ENCODE measurements around the gene MBTD1.
A peak's percentile ranks its signal among the peaks of the same experiment; 100 is the strongest.
"Not testable (repeated sequence)": the region's sequence is repeated elsewhere in the genome, so short reads cannot be mapped to it uniquely, and the experiment has no call there.

Gene MBTD1

DNA sequence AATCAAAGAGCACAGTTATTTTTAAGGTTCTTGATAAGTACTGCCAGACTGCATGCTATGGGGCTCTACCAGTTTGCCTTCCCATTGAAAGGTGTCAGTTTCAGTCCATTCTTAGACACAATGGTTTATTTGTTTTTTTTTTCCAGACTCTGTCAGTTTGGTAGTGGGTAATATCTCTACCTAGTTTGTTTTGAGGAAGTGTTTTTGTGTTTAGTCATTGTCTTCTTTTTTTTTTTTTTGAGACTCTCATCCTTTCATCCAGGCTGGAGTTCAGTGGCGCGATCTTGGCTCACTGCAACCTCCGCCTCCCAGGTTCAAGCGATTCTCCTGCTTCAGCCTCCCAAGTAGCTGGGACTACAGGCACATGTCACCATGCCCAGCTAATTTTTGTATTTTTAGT lies 4.6 kb upstream of the MBTD1 start:
- H3K14ac ChIP-seq (ENCODE audit: low read length); H3K9ac ChIP-seq (ENCODE audit: low read length); H3K4ac ChIP-seq (ENCODE audit: low read depth, low read length); H4K12ac ChIP-seq (ENCODE audit: low read depth, low read length); H2BK120ac ChIP-seq (ENCODE audit: insufficient read depth, low read length, poor library complexity); H4K8ac ChIP-seq (ENCODE audit: low read depth, low read length); H3K4me2 ChIP-seq (ENCODE audit: low read length); H2BK5ac ChIP-seq (ENCODE audit: low read depth, low read length, poor library complexity); H2AFZ ChIP-seq (ENCODE audit: insufficient read depth, low read length, poor library complexity); H3K27ac ChIP-seq (ENCODE audit: low read depth, low read length); H3K4me3 ChIP-seq (ENCODE audit: low read depth, low read length); H3K23ac ChIP-seq (ENCODE audit: low read length); H3K27me3 ChIP-seq (ENCODE audit: insufficient read depth, low read length); H2BK12ac ChIP-seq (ENCODE audit: low read length); H3K9me3 ChIP-seq (ENCODE audit: insufficient read depth, low read depth, low read length); H3K18ac ChIP-seq (ENCODE audit: low read length); H2AK5ac ChIP-seq (ENCODE audit: low read length): not testable (repeated sequence)
- H4K91ac ChIP-seq (ENCODE audit: low read depth, low read length) = peak overlapping the region; percentile 33
- H3K79me1 ChIP-seq (ENCODE audit: low read length) = peaks cover 16% of the 10 kb centered on the region
- peaks cover 15% of the 10 kb centered on the region for H3K79me2 ChIP-seq (ENCODE audit: control insufficient read depth, insufficient read depth, low read length, poor library complexity)
- no CpG with 5 or more reads among the region's 4 CpGs for WGBS (ENCODE audit: extremely low coverage, insufficient coverage, insufficient read length)
- H3K4me1 ChIP-seq (ENCODE audit: control insufficient read depth in 1 of 2, insufficient read depth in 2 of 2, low read length in 2 of 2) = peaks cover 10 to 14% of the 10 kb centered on the region in 2 experiments
- DNase-seq = peak in 1 of 2 donors; percentile 26
- peaks cover 18 to 20% of the 10 kb centered on the region in 2 experiments for H3K36me3 ChIP-seq (ENCODE audit: control insufficient read depth in 1 of 2, insufficient read depth in 2 of 2, low read length in 2 of 2)

- peaks cover 10 to 18% of the 10 kb centered on the region in 2 experiments for H3K4me1 ChIP-seq (ENCODE audit: control insufficient read depth in 1 of 2, insufficient read depth in 2 of 2, low read length in 2 of 2)
- H4K8ac ChIP-seq (ENCODE audit: low read depth, low read length) = no peak overlapping the region
- H3K27ac ChIP-seq (ENCODE audit: low read depth, low read length) = peak overlapping the region; percentile 81
- no peak overlapping the region for H2BK120ac ChIP-seq (ENCODE audit: insufficient read depth, low read length, poor library complexity)
- H2BK5ac ChIP-seq (ENCODE audit: low read depth, low read length, poor library complexity) = peak overlapping the region; percentile 68
- no peaks in the 10 kb centered on the region for H3K27me3 ChIP-seq (ENCODE audit: insufficient read depth, low read length)
- no peak overlapping the region for H3K23ac ChIP-seq (ENCODE audit: low read length)
- no peak overlapping the region for H2AFZ ChIP-seq (ENCODE audit: insufficient read depth, low read length, poor library complexity)
- no peak overlapping the region for H3K18ac ChIP-seq (ENCODE audit: low read length)
- H4K12ac ChIP-seq (ENCODE audit: low read depth, low read length) = no peak overlapping the region
- H3K4ac ChIP-seq (ENCODE audit: low read depth, low read length) = no peak overlapping the region
- no peak overlapping the region for H3K14ac ChIP-seq (ENCODE audit: low read length)
- H2BK12ac ChIP-seq (ENCODE audit: low read length) = no peak overlapping the region
- H3K36me3 ChIP-seq (ENCODE audit: control insufficient read depth in 1 of 2, insufficient read depth in 2 of 2, low read length in 2 of 2) = peaks cover 12 to 14% of the 10 kb centered on the region in 2 experiments
- peak; percentile 82 to 97 for DNase-seq
- H3K4me3 ChIP-seq (ENCODE audit: low read depth, low read length) = no peak overlapping the region
- WGBS (ENCODE audit: extremely low coverage, insufficient coverage, insufficient read length) = no CpG with 5 or more reads among the region's 3 CpGs
- H3K79me1 ChIP-seq (ENCODE audit: low read length) = peaks cover 16% of the 10 kb centered on the region
- peaks cover 21% of the 10 kb centered on the region for H3K79me2 ChIP-seq (ENCODE audit: control insufficient read depth, insufficient read depth, low read length, poor library complexity)
- no peak overlapping the region for H3K4me2 ChIP-seq (ENCODE audit: low read length)
- H4K91ac ChIP-seq (ENCODE audit: low read depth, low read length) = no peak overlapping the region
- H3K9me3 ChIP-seq (ENCODE audit: insufficient read depth, low read depth, low read length) = no peaks in the 10 kb centered on the region
- no peak overlapping the region for H2AK5ac ChIP-seq (ENCODE audit: low read length)
- H3K9ac ChIP-seq (ENCODE audit: low read length) = no peak overlapping the region
These were observed 3.2 kb upstream of the MBTD1 start for GRCh38 chr17:51263006-51263405.

- H2BK12ac ChIP-seq (ENCODE audit: low read length) = peak overlapping the region; percentile 20
- peaks cover 5 to 10% of the 10 kb centered on the region in 2 experiments for H3K36me3 ChIP-seq (ENCODE audit: control insufficient read depth in 1 of 2, insufficient read depth in 2 of 2, low read length in 2 of 2)
- peak overlapping the region; percentile 88 for H3K4me2 ChIP-seq (ENCODE audit: low read length)
- no peaks in the 10 kb centered on the region for H3K9me3 ChIP-seq (ENCODE audit: insufficient read depth, low read depth, low read length)
- peak overlapping the region; percentile 72 for H3K14ac ChIP-seq (ENCODE audit: low read length)
- H2BK120ac ChIP-seq (ENCODE audit: insufficient read depth, low read length, poor library complexity) = peak overlapping the region; percentile 24
- peak overlapping the region; percentile 64 for H2AFZ ChIP-seq (ENCODE audit: insufficient read depth, low read length, poor library complexity)
- H3K4me1 ChIP-seq (ENCODE audit: control insufficient read depth in 1 of 2, insufficient read depth in 2 of 2, low read length in 2 of 2) = peaks cover 10 to 18% of the 10 kb centered on the region in 2 experiments
- H3K79me1 ChIP-seq (ENCODE audit: low read length) = peaks cover 16% of the 10 kb centered on the region
- H2BK5ac ChIP-seq (ENCODE audit: low read depth, low read length, poor library complexity) = no peak overlapping the region
- no CpG with 5 or more reads among the region's 42 CpGs for WGBS (ENCODE audit: extremely low coverage, insufficient coverage, insufficient read length)
- H2AK5ac ChIP-seq (ENCODE audit: low read length) = no peak overlapping the region
- peak overlapping the region; percentile 93 for H3K4me3 ChIP-seq (ENCODE audit: low read depth, low read length)
- H3K23ac ChIP-seq (ENCODE audit: low read length) = no peak overlapping the region
- peak overlapping the region; percentile 94 for H3K4ac ChIP-seq (ENCODE audit: low read depth, low read length)
- peak overlapping the region; percentile 74 for H3K18ac ChIP-seq (ENCODE audit: low read length)
- H4K91ac ChIP-seq (ENCODE audit: low read depth, low read length) = peak overlapping the region; percentile 11
- no peaks in the 10 kb centered on the region for H3K27me3 ChIP-seq (ENCODE audit: insufficient read depth, low read length)
- H3K27ac ChIP-seq (ENCODE audit: low read depth, low read length) = peak overlapping the region; percentile 91
- H3K9ac ChIP-seq (ENCODE audit: low read length) = peak overlapping the region; percentile 44
- H3K79me2 ChIP-seq (ENCODE audit: control insufficient read depth, insufficient read depth, low read length, poor library complexity) = peaks cover 23% of the 10 kb centered on the region
- H4K12ac ChIP-seq (ENCODE audit: low read depth, low read length) = no peak overlapping the region
- peak; percentile 33 to 50 for DNase-seq
- H4K8ac ChIP-seq (ENCODE audit: low read depth, low read length) = peak overlapping the region; percentile 88
These were observed 1.4 kb upstream of the MBTD1 start for GRCh38 chr17:51261024-51261963.

GRCh38 chr17:51260237-51261023 lies 581 bp upstream of the MBTD1 start, which contains the start of gene UTP18:
Gene UTP18, plus strand, starts transcription at chr17:51260546. Its CDS starts 39 bp downstream, at chr17:51260585.
- Histone ChIP-seq H4K91ac (ENCODE audit: low read depth, low read length) (peak within 1 kb of the TSS; percentile 82), H2BK120ac (ENCODE audit: insufficient read depth, low read length, poor library complexity) (peak within 1 kb of the TSS; percentile 87), H3K36me3 (ENCODE audit: control insufficient read depth in 1 of 2, insufficient read depth in 2 of 2, low read length in 2 of 2) (peaks cover 3 to 7% of the 10 kb centered on the region in 2 experiments), H2BK5ac (ENCODE audit: low read depth, low read length, poor library complexity) (peak within 1 kb of the TSS; percentile 84), H3K9me3 (ENCODE audit: insufficient read depth, low read depth, low read length) (no peaks in the 10 kb centered on the region), H2AFZ (ENCODE audit: insufficient read depth, low read length, poor library complexity) (peak within 1 kb of the TSS; percentile 64), H3K18ac (ENCODE audit: low read length) (peak within 1 kb of the TSS; percentile 81), H2AK5ac (ENCODE audit: low read length) (peak within 1 kb of the TSS; percentile 63), H3K9ac (ENCODE audit: low read length) (peak within 1 kb of the TSS; percentile 95), H3K27me3 (ENCODE audit: insufficient read depth, low read length) (no peaks in the 10 kb centered on the region), H4K12ac (ENCODE audit: low read depth, low read length) (peak within 1 kb of the TSS; percentile 78), H3K23ac (ENCODE audit: low read length) (no peak within 1 kb of the TSS), H3K4me2 (ENCODE audit: low read length) (peak within 1 kb of the TSS; percentile 96), H3K79me2 (ENCODE audit: control insufficient read depth, insufficient read depth, low read length, poor library complexity) (peaks cover 23% of the 10 kb centered on the region), H3K4ac (ENCODE audit: low read depth, low read length) (peak within 1 kb of the TSS; percentile 99), H3K27ac (ENCODE audit: low read depth, low read length) (peak within 1 kb of the TSS; percentile 91), H4K8ac (ENCODE audit: low read depth, low read length) (peak within 1 kb of the TSS; percentile 88), H3K14ac (ENCODE audit: low read length) (peak within 1 kb of the TSS; percentile 73), H3K4me3 (ENCODE audit: low read depth, low read length) (peak within 1 kb of the TSS; percentile 93), H2BK12ac (ENCODE audit: low read length) (no peak within 1 kb of the TSS), H3K4me1 (ENCODE audit: control insufficient read depth in 1 of 2, insufficient read depth in 2 of 2, low read length in 2 of 2) (peaks cover 10 to 18% of the 10 kb centered on the region in 2 experiments), H3K79me1 (ENCODE audit: low read length) (peaks cover 16% of the 10 kb centered on the region)
- no CpG with 5 or more reads among the region's 93 CpGs for WGBS (ENCODE audit: extremely low coverage, insufficient coverage, insufficient read length)
- peak; percentile 96 to 98 for DNase-seq
